NCI-H446 treated with DMSO at 0.1 percent for 48 hours (cell line): ENCODE data around the gene LIG1.
"Not testable (repeated sequence)": the region's sequence is repeated elsewhere in the genome, so short reads cannot be mapped to it uniquely, and the experiment has no call there.

Experiments used
- DNase-seq: peaks from one replicate; lab custom pipeline; 2025; lab: John Stamatoyannopoulos, UW

The LIG1 gene

DNA sequence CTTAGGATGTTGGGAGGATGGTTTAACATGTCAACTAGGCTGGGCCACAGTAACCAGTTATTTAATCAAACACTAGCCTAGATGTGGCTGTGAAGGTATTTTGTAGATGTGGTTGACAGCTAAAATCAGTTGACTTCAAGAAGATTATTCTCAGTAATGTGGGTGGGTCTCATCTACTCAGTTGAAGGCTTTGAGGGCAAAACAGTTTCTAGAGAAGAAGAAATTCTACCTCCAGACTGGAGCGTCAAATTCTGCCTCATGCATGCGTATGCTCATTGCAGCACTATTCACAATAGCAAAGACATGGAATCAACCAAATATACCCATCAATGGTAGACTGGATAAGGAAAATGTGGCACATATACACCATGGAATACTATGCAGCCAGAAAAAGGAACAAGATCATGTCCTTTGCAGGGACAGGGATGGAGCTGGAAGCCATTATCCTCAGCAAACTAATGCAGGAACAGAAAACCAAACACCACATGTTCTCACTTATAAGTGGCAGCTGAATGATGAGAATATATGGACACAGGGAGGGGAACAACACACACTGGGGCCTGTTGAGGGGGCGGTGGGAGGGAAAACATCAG lies 99.9 kb downstream of the LIG1 start:
- not testable (repeated sequence) for DNase-seq

GRCh38 chr19:48069435-48069834 lies 100.7 kb downstream of the LIG1 start:
- DNase-seq = no peak
